HG02943 (cell line): ENCODE results near the gene ANKRD33B.

ENCODE experiments used
- ATAC-seq: cut with Tn5 transposase; IDR thresholded peaks from one replicate; pipeline ENCODE4 v1.9.1; 2021; ENCODE audit warnings: mild to moderate bottlenecking, low read depth, moderate library complexity; ENCODE audit not compliant: unreplicated experiment

ANKRD33B gene

DNA sequence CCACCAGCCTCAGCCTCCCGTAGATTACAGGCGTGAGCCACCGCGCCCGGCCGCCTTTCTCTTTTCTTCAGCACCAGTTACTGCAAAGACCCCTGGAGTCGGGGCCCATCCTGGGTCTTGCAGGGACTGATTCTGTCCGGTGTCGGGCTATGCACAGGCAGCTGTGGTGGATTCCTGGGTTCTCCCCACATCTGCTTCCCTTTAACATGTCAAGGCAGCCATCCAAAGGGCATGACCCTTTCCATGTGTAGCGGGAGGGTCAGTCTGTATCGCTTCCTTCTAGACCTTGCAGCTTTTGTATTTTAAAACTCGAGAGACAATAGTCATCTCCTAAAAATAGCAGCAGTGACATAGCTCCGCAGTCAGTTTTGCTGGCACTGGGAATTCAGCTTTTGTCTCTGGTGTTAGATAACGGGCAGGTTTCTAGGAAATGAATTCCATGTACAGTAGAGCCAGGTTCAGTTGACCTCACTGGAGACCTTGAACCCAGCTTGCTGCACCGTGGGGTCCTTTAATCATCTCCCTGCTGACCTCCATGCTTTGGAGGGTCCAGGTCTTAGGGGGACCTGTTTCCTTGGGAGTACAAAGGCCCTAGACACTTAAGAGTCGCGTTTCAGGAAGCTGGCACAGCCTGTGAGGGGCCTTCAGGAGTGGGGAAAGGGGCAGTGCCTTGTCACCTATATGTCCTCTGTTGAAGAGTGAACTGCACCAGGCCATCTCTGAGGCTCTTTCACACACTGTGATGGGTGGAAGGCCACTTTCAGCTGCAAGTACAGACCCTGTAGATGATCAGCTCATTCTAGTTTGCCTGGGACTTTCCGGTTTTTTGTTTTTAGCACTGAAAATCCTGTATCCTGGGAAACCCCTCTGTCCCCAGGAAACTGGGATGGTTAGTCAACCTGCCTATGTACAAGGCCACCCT is 13.8 kb downstream of the ANKRD33B start:
- peak; percentile 47 for ATAC-seq

DNA sequence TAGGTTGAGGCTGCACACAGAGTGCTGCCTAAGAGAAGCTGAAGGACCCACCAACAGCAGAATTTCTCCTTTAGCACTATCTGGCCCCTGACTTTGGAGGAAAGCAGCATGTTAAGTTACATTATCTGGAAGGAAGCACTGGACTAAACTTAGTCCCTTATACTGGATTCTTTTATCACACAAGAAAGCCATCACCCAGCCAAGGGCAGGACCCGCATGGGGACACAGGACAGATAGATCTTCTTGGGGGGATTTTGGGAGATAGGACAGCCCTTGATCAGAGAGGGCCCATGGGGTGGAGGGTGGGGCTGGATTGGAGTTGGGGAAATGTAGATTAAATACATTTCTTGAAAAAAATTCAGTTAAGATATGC is 14.4 kb downstream of the ANKRD33B start:
- ATAC-seq: no peak

DNA sequence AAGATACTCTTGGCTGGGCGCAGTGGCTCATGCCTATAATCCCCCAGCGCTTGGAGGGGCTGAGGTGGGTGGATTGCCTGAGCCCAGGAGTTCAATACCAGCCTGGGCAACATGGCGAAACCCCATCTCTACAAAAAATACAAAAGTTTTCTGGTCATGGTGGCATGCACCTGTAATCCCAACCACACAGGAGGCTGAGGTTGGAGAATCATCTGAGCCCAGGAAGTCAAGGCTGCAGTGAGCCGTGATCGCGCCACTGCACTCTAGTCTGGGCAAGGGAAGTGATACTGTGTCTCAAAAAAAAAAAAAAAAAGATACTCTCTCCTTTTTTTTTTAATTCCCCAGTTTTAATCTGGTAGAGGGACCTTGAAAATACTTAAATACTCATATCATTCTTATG is 15.0 kb downstream of the ANKRD33B start:
- peak; percentile 50 for ATAC-seq

DNA sequence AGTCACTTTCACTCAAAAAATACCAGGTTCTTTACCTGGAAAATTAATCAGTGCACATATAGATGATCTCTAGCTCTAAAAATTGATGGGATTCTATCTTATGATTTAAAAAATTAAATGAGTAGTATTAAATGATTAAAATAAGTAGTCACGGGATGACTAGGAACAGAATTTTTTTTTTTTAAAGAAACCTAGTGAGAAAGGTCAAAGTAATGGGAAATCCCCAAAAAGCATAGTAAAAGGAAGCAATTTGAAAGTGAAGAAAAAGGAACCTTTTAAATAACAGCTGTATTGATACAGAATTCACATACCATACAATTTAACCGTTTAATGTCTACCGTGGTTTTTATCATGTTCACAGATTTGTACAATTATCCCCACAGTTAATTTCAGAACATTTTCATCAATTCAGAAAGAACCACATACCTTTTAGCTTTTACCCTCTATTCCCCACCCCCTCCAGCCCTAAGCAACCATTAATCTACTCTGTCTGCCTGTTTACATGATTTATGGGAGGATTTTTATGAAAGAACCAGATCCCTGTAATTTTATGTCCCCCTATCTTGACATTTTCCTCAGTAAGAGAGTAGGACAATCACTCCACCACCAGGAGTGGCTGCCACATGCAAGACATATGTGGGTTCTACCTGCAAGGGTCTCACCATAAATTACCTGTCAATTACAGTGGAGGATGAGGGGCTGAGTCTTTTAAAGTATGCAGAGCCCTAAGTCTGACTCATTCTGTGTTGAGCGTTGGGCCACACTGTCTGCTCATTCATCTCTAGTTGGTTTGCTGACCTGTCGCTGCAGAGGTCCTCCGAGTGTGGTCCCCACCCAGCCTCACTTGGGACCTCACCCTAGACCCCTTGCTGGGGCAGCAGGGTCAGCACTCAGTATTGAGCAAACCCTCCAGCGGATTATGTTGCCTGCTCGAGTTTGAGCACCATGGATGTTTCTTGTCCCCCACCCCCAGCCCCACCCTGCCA is 16.0 kb downstream of the ANKRD33B start:
- no peak for ATAC-seq

DNA sequence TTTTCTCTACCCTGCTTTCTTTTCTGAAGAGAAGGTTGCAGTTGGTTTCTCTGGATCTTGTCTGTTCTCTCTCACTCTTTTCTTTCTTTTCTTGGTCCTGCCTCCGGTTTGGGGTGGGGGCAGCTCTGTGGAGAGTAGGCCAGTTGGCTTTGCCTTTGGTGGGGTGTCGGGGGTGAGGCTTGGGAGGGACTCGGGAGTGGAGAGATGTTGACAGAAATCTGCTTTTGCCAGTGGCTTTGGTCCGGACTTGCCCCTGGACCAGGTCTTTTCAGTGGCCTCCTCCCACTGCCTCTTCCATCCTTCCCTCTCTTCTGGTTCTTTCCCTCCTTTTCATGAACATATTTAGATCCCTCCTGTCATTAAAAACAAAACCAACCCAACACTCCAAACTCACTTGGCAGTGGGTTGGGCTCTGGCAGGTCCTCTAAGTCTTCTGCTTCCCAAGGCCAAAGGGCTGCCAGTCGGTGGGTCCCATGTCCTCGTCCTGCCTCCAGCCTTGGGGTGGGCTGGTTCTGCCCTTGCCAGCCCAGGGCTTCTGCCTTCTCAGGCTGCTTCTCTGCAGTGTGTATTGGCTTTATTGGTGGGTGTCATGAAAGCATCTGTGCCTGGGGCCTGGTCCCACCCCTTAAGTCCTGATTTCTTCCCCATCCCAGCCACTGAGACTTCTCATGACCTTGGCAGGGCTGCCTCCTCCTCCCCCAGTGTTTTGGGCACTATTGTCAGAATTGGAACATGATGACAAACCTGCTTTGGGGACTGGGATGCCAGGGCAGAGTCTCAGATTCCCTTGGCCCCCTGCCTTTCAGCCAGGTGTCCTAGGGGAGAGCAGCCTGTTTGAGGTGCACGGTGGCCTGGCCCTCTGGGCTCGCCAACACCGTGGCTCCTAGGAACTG is 16.9 kb downstream of the ANKRD33B start:
- ATAC-seq: no peak

DNA sequence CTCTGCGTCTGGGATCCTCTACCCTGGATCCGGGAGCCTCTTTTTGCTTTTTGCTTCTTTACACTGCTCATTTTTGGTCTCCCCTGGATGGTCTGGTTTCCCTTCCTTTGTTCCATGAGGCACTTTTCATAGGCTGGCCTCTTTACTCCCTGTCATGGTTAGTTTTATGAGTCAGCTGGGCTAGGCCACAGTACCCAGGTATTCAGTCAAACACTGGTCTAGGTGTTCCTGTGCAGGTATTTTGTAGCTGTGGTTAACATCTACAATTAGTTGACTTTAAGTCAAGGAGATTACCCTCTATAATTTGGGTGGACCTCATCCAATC is 17.5 kb downstream of the ANKRD33B start:
- ATAC-seq: no peak

DNA sequence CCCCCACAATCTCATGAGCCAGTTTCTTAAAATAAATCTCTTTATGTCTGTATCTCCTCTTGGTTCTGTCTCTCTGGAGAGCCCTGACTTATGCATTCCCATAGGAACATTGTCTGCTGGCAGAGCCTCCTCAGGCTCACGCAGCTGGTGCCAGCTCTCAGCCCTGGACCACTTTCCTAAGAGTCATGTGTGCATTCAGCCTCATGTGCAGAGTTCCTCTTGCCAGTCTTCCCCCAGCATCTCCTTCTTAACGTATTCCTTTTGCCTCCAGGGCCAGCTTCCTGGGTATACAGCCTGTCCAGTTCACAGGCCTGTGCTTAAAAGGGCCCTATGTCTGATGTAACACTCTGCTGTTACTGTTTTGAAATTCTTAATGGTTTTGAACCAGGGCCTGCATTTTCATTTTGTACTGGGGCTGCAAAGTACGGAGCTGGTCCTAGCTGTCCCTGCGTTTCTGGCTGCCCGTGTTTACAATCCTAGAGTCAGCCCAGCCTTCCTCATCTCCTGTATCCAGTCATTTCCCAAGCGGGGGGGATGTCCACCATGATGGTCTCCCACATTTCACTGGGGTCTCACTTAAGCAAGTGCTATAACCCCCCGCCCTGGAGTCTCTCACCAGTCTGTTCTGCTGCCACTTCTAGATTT is 18.1 kb downstream of the ANKRD33B start:
- ATAC-seq: no peak

DNA sequence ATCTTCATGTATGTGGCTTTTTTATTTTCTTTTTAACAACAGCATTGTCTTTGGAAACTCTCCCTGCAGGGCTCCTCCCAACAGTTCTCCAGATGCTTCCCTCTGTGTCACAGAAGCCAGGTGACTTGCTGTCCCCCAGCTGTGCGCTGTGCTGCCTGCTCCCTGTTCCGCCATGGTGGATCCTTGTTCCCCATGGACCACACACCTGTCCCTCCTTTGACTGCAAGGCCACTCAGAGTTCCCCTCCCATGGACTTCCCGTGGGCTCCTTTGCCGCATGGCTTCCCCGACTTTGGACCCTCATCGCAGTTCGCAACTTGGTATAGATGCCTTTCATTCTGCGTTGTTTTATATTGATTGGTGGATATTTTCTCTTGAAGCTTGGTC is 18.6 kb downstream of the ANKRD33B start:
- ATAC-seq: no peak

DNA sequence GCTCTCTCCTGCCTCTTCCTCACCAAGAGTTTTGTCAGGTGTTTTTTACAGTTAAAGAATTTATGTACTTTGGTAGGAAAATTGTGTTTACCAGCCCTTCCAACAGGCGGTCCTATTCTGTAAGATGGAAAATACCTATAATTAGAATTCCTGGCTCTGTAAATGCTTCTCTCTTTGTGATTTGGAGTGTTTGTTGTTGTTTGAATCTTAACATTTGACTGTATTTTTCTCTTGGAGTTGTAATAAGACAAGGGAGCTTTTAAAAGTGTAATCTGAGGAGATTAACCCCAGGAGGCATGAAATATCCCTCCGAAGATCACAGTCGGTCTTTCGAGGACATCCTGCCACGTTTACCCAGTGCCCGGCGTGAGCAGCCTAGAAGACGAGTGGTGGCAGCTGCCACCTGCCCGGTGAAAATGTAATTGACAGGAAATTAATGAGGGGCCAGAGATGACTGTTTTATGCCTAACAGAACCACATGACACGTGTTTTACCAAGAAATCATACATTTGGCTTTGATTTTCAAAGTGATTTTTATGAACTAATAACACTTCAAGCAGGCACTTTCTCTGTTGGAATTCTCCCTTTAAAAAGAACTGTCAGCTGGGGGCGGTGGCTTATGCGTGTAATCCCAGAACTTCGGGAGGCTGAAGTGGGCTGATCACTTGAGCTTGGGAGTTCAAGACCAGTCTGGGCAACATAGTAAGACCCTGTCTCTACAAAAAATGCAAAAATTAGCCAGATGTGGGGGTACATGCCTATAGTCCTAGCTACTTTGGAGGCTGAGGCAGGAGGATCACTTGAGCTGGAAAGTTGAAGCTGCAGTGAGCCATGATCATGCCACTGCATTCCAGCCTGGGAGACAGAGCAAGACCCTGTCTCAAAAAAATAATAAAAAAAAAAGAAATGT is 20.0 kb downstream of the ANKRD33B start:
- ATAC-seq: no peak

DNA sequence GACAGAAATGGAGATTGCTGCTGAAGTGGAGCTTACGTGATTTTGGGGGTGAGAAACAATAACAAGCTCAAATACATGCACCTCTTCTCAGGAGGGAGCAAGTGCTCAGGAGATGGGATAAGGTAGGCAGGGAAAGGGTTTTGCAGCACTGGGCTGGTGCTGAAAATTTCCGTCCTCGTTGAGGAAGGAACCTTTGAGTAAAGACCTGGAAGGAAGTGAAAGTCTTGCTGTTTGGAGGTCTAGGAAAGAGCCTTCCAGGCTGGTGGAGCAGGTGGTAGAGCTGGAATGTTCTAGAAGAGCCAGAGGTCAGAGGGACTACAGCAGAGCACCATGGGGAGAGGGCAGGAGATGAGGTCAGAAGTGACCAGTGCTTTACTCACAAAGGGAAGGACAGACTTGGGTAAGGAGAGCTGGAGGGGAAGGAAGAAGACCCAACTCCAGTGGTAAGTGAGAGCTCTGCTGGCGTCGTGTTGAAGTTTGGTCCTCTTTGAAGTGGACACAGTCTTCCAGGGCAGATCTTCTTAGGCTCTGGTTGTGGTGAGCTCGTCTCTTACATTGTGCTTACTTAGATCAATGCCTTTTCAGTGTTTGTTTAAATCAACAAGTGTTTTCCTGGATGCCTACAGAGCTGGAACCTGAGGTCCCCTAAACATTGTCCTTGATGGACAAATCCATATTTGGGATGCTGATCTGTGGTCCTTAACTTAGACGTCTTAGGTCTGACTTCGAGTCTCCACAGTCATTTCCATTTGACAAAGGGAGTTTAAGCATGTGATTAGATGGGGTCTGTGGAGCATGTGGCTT is 21.0 kb downstream of the ANKRD33B start:
- no peak for ATAC-seq

DNA sequence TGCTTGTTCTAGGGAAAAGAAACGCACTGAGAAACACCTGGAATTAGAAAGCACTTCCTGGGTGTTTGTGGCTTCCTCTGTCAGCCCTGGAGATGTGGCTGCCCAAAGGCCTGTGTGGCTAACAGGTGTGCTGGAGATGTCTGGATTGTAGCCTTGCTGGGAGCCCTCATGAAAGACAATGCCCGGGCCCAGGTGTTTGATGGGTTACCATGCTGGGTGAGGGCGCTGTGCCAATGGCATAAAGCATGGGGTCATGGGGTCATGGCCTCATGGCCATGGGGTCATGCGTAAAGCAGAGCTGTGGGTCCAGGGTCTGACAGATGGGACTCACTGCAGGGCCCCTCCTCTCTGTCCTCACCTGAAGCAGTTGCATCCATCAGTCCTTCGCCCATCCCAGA is 21.6 kb downstream of the ANKRD33B start:
- ATAC-seq: no peak

DNA sequence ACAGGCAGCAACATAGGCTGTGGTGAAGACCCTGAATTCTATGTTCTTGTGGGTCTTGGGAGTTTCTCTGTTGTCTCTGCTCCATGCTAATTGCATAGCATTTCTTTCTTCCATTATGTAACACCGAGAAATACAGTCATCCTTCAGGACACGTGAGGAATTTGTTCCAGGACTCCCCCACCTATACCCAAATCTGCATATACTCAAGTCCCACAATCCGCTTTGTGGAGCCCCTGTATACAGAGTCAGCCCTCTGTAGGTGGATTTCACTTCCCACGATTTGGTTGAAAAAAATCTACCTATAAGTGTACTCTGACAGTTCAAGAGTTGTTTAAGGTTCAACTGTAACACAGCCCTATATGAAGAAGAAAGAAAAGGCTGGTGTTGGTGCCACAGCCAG is 22.1 kb downstream of the ANKRD33B start:
- no peak for ATAC-seq

DNA sequence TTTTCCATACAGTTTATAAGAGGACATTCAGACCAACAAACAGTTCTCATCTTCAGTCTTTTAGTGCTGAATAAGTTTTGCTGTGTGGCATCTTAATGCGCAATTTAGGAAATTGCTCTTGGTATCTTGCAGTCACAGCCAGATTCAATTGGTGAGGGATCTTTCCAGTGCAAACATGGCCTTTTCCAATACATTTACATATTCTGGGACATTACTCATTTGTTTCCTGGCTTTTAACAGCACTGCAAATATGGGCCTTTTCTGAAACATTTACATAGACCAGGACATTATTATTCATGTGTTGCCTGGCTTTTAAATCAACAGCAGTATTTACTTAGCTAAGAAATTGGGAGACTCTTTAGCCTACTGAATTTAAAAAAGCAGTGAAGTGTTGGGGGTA is 22.7 kb downstream of the ANKRD33B start:
- ATAC-seq: no peak

DNA sequence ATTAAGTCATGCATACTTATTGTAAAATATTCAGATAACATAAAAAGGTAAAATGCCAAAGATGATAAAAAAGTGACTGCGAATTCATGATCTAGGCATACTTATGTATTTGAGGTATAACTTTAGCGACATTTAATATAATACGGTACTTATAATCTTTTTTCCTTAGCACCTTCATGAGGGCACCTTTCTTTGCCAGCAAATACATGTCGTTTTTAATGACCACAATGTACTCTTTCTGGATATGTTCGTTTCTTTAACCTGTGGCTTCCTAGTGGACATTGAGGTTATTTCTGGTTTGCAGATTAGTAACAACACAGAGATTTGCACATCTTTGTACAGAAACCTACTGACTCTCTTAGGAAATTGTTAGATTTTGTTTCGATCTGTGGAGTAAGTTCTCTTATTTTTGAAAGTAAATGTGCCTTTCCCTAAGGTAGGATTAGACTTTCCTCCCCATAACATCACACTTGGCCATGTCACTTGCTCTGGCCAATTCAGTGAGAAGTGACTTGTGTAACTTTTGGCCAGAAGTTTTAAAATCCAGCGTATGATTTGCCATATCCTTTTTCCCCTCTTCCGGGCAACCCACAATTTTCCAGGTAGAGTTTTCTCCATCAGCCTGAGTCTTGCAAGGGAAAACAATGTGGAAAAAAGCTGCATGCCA is 24.4 kb downstream of the ANKRD33B start:
- ATAC-seq: no peak

DNA sequence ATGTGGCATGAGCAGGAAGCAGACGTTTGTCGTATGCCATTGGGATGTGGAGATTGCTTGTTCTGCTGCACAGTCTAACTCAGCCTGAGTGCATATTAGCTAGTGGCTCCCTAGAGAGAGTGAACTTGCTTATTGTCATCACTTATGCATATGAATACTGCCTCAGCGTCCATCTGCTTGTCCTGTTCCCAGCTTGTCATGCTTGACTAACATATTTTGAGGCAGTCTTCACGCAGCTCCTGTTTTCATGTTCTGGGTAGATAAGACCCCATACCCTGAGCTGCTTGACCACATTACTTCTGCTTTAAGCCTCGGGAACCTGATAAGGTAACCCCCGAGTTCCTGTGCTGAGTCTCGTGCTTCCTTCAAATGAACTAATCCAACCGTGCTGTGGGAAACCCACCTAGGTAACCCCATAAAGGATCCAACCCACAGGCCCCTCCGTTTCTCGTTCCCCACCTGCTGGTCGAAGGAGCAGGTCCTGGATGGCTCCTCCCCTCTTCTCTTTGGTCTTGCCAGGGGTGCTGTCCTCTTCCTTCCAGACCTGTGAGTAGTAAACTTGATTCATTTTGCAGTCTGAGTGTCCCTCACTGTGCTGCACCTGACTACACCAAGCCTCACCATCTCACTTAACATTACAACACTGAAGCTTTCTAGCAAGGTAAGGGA is 25.0 kb downstream of the ANKRD33B start:
- peak; percentile 37 for ATAC-seq

DNA sequence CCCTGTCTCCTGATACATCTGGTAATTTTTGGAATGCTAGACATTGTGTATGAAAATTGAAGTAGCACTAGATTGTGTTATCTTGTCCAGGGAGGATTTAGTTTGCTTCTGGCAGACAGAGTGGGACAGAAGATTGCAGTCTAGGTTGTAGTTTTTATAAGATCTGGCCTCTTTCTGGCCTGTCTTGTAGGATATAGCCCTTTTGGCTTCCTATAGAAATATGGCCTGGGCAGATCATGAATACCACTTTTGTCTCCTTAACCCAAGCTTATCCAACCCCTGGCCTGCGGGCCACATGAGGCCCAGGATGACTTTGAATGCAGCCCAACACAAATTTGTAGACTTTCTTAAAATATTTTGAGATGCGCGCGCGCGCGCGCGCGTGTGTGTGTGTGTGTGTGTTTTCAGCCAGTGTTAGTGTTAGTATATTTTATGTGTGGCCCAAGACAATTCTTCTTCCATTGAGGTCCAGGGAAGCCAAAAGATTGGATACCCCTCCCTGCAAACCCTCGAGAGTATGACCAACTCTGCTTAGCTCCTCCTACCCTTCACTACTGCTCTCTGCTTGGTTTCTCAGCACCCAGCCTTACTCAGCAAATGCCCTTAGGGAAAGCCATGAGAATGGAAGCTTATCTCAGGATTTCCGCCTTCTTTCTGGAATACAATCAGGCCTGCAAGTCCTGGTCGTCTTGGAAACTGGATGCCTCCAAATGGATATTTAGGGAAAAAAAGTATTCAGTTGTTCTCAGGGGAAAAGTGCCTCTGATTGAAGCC is 26.5 kb downstream of the ANKRD33B start:
- ATAC-seq: no peak
